Measurements from ENCODE around the gene SLC25A47. TPM values are rescaled to one million over a fixed set of nuclear protein-coding genes. Genes with fewer than 3 reads are reported as not detected.

SLC25A47 gene
- total RNA-seq, 1 experiment from 2014 or later: not detected

DNA sequence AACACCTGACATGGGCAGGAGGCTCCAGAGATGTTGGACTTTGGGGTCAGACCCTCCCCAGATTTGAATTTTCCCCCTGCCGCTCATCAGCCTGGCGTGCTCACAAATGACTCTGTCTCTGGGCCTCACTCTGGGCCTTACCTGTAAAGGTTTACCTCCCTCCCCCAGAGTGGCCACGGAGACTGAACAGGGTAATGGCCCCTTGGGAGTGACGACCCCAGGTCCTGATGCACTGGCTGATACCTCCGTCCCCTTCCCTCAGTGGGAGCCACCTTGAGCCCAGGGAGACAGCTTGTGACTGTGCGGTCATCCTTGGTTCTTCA, 23.9 kb upstream of the SLC25A47 start:
- H3K4me1 Mint-ChIP-seq: peaks cover 16% of the 10 kb centered on the region
- ChIA-PET POLR2A (no interaction called here), CTCF (no interaction called here)
- ATAC-seq (no peak), DNase-seq (ENCODE audit: low spot score) (no peak)
- H3K27ac Mint-ChIP-seq: peak overlapping the region; percentile 28; the same call in 1 of the 2 replicates
- H3K4me3 Mint-ChIP-seq: no peak overlapping the region
- TF ChIP-seq HMGA2 (CRISPR knock-in tag; IDR thresholded peaks at IDR 0.05) (no peak), ZNF232 (CRISPR knock-in tag; IDR thresholded peaks at IDR 0.05) (no peak), ZNF219 (CRISPR knock-in tag; IDR thresholded peaks at IDR 0.05; ENCODE audit: borderline replicate concordance) (no peak), ZNF671 (CRISPR knock-in tag; IDR thresholded peaks at IDR 0.05) (no peak), RORB (CRISPR knock-in tag; IDR thresholded peaks at IDR 0.05) (no peak), ZNF416 (CRISPR knock-in tag; IDR thresholded peaks at IDR 0.05) (no peak)
- TF ChIP-seq, protein P1, sequence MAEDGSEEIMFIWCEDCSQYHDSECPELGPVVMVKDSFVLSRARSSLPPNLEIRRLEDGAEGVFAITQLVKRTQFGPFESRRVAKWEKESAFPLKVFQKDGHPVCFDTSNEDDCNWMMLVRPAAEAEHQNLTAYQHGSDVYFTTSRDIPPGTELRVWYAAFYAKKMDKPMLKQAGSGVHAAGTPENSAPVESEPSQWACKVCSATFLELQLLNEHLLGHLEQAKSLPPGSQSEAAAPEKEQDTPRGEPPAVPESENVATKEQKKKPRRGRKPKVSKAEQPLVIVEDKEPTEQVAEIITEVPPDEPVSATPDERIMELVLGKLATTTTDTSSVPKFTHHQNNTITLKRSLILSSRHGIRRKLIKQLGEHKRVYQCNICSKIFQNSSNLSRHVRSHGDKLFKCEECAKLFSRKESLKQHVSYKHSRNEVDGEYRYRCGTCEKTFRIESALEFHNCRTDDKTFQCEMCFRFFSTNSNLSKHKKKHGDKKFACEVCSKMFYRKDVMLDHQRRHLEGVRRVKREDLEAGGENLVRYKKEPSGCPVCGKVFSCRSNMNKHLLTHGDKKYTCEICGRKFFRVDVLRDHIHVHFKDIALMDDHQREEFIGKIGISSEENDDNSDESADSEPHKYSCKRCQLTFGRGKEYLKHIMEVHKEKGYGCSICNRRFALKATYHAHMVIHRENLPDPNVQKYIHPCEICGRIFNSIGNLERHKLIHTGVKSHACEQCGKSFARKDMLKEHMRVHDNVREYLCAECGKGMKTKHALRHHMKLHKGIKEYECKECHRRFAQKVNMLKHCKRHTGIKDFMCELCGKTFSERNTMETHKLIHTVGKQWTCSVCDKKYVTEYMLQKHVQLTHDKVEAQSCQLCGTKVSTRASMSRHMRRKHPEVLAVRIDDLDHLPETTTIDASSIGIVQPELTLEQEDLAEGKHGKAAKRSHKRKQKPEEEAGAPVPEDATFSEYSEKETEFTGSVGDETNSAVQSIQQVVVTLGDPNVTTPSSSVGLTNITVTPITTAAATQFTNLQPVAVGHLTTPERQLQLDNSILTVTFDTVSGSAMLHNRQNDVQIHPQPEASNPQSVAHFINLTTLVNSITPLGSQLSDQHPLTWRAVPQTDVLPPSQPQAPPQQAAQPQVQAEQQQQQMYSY (CRISPR knock-in tag; IDR thresholded peaks at IDR 0.05): no peak
- TF ChIP-seq, protein P2, sequence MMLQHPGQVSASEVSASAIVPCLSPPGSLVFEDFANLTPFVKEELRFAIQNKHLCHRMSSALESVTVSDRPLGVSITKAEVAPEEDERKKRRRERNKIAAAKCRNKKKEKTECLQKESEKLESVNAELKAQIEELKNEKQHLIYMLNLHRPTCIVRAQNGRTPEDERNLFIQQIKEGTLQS (CRISPR knock-in tag; conservative IDR thresholded peaks at IDR 0.05): no peak
- TF ChIP-seq, protein P3, sequence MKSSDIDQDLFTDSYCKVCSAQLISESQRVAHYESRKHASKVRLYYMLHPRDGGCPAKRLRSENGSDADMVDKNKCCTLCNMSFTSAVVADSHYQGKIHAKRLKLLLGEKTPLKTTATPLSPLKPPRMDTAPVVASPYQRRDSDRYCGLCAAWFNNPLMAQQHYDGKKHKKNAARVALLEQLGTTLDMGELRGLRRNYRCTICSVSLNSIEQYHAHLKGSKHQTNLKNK (CRISPR knock-in tag; IDR thresholded peaks at IDR 0.05): no peak
- TF ChIP-seq, protein P4, sequence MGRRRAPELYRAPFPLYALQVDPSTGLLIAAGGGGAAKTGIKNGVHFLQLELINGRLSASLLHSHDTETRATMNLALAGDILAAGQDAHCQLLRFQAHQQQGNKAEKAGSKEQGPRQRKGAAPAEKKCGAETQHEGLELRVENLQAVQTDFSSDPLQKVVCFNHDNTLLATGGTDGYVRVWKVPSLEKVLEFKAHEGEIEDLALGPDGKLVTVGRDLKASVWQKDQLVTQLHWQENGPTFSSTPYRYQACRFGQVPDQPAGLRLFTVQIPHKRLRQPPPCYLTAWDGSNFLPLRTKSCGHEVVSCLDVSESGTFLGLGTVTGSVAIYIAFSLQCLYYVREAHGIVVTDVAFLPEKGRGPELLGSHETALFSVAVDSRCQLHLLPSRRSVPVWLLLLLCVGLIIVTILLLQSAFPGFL (CRISPR knock-in tag; IDR thresholded peaks at IDR 0.05; ENCODE audit: borderline replicate concordance): no peak
- TF ChIP-seq, protein P5, sequence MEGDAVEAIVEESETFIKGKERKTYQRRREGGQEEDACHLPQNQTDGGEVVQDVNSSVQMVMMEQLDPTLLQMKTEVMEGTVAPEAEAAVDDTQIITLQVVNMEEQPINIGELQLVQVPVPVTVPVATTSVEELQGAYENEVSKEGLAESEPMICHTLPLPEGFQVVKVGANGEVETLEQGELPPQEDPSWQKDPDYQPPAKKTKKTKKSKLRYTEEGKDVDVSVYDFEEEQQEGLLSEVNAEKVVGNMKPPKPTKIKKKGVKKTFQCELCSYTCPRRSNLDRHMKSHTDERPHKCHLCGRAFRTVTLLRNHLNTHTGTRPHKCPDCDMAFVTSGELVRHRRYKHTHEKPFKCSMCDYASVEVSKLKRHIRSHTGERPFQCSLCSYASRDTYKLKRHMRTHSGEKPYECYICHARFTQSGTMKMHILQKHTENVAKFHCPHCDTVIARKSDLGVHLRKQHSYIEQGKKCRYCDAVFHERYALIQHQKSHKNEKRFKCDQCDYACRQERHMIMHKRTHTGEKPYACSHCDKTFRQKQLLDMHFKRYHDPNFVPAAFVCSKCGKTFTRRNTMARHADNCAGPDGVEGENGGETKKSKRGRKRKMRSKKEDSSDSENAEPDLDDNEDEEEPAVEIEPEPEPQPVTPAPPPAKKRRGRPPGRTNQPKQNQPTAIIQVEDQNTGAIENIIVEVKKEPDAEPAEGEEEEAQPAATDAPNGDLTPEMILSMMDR (IDR thresholded peaks at IDR 0.05): no peak
- TF ChIP-seq, protein P6, sequence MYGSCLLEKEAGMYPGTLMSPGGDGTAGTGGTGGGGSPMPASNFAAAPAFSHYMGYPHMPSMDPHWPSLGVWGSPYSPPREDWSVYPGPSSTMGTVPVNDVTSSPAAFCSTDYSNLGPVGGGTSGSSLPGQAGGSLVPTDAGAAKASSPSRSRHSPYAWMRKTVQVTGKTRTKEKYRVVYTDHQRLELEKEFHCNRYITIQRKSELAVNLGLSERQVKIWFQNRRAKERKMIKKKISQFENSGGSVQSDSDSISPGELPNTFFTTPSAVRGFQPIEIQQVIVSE (CRISPR knock-in tag; IDR thresholded peaks at IDR 0.05; ENCODE audit: borderline replicate concordance): no peak
- no peaks in the 10 kb centered on the region for H3K9me3 Mint-ChIP-seq
- H3K27me3 Mint-ChIP-seq (ENCODE audit: low read depth): no peaks in the 10 kb centered on the region
- H3K36me3 Mint-ChIP-seq: peaks cover 44% of the 10 kb centered on the region

DNA sequence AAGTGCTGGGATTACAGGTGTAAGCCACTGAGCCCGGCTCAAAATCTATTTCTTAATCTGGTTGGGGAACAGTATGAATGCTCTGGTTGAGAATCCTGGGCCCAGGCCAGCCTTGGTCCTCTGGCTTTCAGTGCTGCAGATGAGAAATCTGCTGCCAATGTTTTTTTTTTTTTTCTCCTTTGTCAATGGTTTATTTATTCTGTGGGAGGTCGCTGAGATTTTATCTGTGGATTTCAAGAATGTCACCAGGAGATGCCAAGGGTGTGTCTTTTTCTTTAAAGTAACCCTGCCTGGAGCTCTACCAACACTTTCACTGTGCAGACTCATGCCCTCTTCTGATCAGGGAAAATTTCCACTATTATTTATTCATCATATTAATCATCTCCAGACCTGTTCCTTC, 20.5 kb upstream of the SLC25A47 start:
- Mint-ChIP-seq H3K9me3 (no peaks in the 10 kb centered on the region), H3K27ac (no peak overlapping the region), H3K4me1 (peaks cover 23% of the 10 kb centered on the region), H3K27me3 (ENCODE audit: low read depth) (peaks cover 4% of the 10 kb centered on the region), H3K4me3 (no peak overlapping the region), H3K36me3 (peaks cover 31% of the 10 kb centered on the region)
- POLR2A ChIA-PET: no interaction called here
- DNase-seq (ENCODE audit: low spot score) (no peak), ATAC-seq (no peak)
- CTCF ChIA-PET: interaction anchor here (0.6 to 2.0 kb wide), 11 partner anchors 9 to 1174 kb away, joined by 3 to 12 read pairs (median 4); partner anchors contain the start of gene SLC25A47
- TF ChIP-seq KAT7 (CRISPR knock-in tag; IDR thresholded peaks at IDR 0.05; ENCODE audit: borderline replicate concordance) (no peak), SOX15 (CRISPR knock-in tag; IDR thresholded peaks at IDR 0.05) (no peak), CBFB (CRISPR knock-in tag; IDR thresholded peaks at IDR 0.05; ENCODE audit: low read depth) (no peak), CREM (CRISPR knock-in tag; IDR thresholded peaks at IDR 0.05) (no peak)
- TF ChIP-seq, protein P7, sequence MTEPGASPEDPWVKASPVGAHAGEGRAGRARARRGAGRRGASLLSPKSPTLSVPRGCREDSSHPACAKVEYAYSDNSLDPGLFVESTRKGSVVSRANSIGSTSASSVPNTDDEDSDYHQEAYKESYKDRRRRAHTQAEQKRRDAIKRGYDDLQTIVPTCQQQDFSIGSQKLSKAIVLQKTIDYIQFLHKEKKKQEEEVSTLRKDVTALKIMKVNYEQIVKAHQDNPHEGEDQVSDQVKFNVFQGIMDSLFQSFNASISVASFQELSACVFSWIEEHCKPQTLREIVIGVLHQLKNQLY (CRISPR knock-in tag; IDR thresholded peaks at IDR 0.05): no peak
- TF ChIP-seq, protein P8, sequence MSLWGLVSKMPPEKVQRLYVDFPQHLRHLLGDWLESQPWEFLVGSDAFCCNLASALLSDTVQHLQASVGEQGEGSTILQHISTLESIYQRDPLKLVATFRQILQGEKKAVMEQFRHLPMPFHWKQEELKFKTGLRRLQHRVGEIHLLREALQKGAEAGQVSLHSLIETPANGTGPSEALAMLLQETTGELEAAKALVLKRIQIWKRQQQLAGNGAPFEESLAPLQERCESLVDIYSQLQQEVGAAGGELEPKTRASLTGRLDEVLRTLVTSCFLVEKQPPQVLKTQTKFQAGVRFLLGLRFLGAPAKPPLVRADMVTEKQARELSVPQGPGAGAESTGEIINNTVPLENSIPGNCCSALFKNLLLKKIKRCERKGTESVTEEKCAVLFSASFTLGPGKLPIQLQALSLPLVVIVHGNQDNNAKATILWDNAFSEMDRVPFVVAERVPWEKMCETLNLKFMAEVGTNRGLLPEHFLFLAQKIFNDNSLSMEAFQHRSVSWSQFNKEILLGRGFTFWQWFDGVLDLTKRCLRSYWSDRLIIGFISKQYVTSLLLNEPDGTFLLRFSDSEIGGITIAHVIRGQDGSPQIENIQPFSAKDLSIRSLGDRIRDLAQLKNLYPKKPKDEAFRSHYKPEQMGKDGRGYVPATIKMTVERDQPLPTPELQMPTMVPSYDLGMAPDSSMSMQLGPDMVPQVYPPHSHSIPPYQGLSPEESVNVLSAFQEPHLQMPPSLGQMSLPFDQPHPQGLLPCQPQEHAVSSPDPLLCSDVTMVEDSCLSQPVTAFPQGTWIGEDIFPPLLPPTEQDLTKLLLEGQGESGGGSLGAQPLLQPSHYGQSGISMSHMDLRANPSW (CRISPR knock-in tag; conservative IDR thresholded peaks at IDR 0.05; ENCODE audit: low read depth): no peak
- TF ChIP-seq, protein P4 (CRISPR knock-in tag; IDR thresholded peaks at IDR 0.05; ENCODE audit: borderline replicate concordance): no peak
- TF ChIP-seq, protein P9, sequence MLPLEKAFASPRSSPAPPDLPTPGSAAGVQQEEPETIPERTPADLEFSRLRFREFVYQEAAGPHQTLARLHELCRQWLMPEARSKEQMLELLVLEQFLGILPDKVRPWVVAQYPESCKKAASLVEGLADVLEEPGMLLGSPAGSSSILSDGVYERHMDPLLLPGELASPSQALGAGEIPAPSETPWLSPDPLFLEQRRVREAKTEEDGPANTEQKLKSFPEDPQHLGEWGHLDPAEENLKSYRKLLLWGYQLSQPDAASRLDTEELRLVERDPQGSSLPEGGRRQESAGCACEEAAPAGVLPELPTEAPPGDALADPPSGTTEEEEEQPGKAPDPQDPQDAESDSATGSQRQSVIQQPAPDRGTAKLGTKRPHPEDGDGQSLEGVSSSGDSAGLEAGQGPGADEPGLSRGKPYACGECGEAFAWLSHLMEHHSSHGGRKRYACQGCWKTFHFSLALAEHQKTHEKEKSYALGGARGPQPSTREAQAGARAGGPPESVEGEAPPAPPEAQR (CRISPR knock-in tag; IDR thresholded peaks at IDR 0.05): no peak
- TF ChIP-seq, protein P10, sequence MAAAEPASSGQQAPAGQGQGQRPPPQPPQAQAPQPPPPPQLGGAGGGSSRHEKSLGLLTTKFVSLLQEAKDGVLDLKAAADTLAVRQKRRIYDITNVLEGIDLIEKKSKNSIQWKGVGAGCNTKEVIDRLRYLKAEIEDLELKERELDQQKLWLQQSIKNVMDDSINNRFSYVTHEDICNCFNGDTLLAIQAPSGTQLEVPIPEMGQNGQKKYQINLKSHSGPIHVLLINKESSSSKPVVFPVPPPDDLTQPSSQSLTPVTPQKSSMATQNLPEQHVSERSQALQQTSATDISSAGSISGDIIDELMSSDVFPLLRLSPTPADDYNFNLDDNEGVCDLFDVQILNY (CRISPR knock-in tag; IDR thresholded peaks at IDR 0.05): no peak
